Erythroblast (primary cell): ENCODE results near the gene PET100.

ENCODE experiments used
- GATA1 ChIP-seq: IDR thresholded peaks from 2 replicates; pipeline ENCODE4 v1.6.1; 2011; ENCODE audit warnings: low read depth, mild to moderate bottlenecking, control low read depth, low read length, moderate library complexity
- POLR2A ChIP-seq: IDR thresholded peaks from 2 replicates; pipeline ENCODE4 v1.6.1; 2011; ENCODE audit warnings: mild to moderate bottlenecking, low read length

DNA sequence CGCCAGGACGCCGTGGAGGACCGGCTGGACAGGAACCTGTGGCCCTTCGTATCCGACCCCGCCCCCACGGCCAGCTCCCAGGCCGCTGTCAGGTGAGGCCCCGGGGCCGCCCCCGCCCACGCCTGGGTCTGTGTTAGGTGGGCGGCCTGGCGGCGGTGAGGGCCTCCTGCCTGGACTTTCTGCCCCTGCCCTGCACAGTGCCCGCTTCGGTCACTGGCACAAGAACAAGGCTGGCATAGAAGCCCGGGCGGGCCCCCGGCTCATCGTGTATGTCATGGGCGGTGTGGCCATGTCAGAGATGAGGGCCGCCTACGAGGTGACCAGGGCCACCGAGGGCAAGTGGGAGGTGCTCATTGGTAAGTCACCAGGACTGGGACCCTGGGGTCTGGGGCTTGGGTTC is 17.6 kb downstream of the PET100 start:
- TF ChIP-seq POLR2A, result no peak
- no peak for TF ChIP-seq GATA1
